ENCODE results near the gene GLS. TPM values are rescaled to one million over a fixed set of nuclear protein-coding genes. Genes with fewer than 3 reads are reported as not detected.

Gene GLS
- total RNA-seq, 1 experiment from 2014 or later = 97.4 TPM

DNA sequence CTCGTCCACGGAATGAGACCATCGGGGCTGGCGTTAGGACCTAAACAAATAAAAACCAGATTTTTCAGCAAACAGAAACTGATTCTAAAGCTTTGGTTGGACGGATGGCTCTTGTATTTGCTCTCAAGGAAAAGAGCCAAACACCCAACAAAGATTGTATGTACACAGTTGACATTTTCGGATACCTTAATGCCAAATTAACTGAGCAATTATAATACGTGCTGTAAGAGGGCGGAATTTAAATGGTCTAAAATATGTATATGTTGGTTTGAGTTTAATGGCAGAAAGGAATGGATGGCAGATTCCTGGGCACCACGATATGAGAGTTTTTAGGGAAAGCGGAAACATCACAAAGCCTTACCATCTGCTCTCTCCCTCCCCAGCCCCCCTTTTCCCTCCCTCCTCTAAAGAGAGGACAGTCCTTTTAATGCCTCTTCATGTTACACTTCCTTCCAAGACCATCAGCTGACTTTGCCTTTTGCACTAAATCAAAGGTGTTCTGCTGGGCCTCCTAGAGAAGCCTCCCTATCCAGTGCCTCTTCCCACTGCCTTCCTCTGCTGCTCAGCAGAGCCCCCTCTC, 100.1 kb downstream of the GLS start:
- TF ChIP-seq YY1 (IDR thresholded peaks at IDR 0.05; ENCODE audit: extremely low read depth, insufficient replicate concordance, low read depth, low read length) = no peak
- DNase-seq (ENCODE audit: low read depth, low spot score) (no peak), ATAC-seq (no peak)
- BruUV-seq (replicated peaks) = no TSS peak
- no peaks in the 10 kb centered on the region for H3K9me3 ChIP-seq (ENCODE audit: control insufficient read depth in 1 of 2, insufficient read depth in 1 of 2, low read depth in 1 of 2, low read length in 2 of 2)
- RAD21 ChIA-PET (ENCODE audit: low non-redundant PET in 1 of 2, low total read pairs in 2 of 2, uncharacterized antibody in 2 of 2, unreplicated experiment in 2 of 2) = no interaction called here
- H3K36me3 ChIP-seq (ENCODE audit: control insufficient read depth in 1 of 2, insufficient read depth in 2 of 2, low read length in 2 of 2) = peaks cover 80 to 87% of the 10 kb centered on the region in 2 experiments
- H3K4me2 ChIP-seq (ENCODE audit: low read length) = no peak overlapping the region
- no peak overlapping the region for H3K9ac ChIP-seq (ENCODE audit: low read length)
- H3K9me2 ChIP-seq (ENCODE audit: insufficient read depth) = no peaks in the 10 kb centered on the region
- no peak overlapping the region for H3K27ac ChIP-seq (ENCODE audit: low read depth, low read length)
- H4K20me1 ChIP-seq (ENCODE audit: insufficient read depth) = no peaks in the 10 kb centered on the region
- no peak overlapping the region for H2AFZ ChIP-seq (ENCODE audit: low read depth, low read length, poor library complexity, severe bottlenecking)
- no peaks in the 10 kb centered on the region for H3K79me2 ChIP-seq (ENCODE audit: insufficient read depth, low read length)
- H3K4me3 ChIP-seq (replicated peaks in 1 of 2; ENCODE audit: low read depth in 1 of 2, low read length in 2 of 2) = no peak overlapping the region
- POLR2A ChIA-PET = no interaction called here
- no peaks in the 10 kb centered on the region for H3K4me1 ChIP-seq (ENCODE audit: control insufficient read depth in 1 of 2, insufficient read depth in 2 of 2, low read length in 2 of 2)
- no peaks in the 10 kb centered on the region for H3K27me3 ChIP-seq (ENCODE audit: insufficient read depth, low read length)
- CTCF ChIA-PET = no interaction called here
- intact Hi-C loops (cut with micrococcal nuclease) = no loop called here

DNA sequence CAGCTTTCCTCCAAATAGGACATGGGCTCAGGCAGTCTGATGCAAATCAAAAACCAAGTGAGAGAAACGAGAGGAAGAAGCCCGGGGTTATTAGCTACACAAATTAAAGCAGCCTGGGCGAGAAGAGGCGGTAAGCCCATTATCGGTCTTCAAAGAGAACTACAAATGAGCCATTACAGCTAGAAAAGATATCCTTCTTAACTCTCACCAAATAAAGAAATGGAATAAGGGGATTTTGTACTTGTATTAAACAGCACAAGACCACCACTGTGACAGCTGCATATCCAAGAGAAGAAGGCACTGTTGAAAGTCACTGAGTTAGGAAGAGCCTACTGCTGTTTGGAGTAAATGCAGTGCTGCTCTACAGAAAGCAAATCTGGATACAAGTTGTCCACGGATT, 100.7 kb downstream of the GLS start:
- no peak for TF ChIP-seq POLR2AphosphoS5 (IDR thresholded peaks at IDR 0.05; ENCODE audit: low read depth, low read length)
- TF ChIP-seq RAD21 (IDR thresholded peaks at IDR 0.05; ENCODE audit: low read depth) = no peak
- TF ChIP-seq SRF (IDR thresholded peaks at IDR 0.05; ENCODE audit: low read depth) = no peak
- TF ChIP-seq CBX3 (IDR thresholded peaks at IDR 0.05; ENCODE audit: low read depth) = no peak
- TF ChIP-seq TCF7L2 (IDR thresholded peaks at IDR 0.05; ENCODE audit: borderline replicate concordance, extremely low read depth, insufficient read depth, insufficient read length) = no peak
- TF ChIP-seq MAX (IDR thresholded peaks at IDR 0.05) = no peak
- TF ChIP-seq YY1 (IDR thresholded peaks at IDR 0.05; ENCODE audit: extremely low read depth, insufficient replicate concordance, low read depth, low read length) = no peak
- no peak for TF ChIP-seq FOSL1 (IDR thresholded peaks at IDR 0.05; ENCODE audit: low read depth)
- no peak for TF ChIP-seq ELF1 (IDR thresholded peaks at IDR 0.05; ENCODE audit: borderline replicate concordance, low read depth)
- TF ChIP-seq REST (IDR thresholded peaks at IDR 0.05; ENCODE audit: low read depth) = no peak
- H3K9ac ChIP-seq (ENCODE audit: low read length) = no peak overlapping the region
- no peak overlapping the region for H3K4me3 ChIP-seq (replicated peaks in 1 of 2; ENCODE audit: low read depth in 1 of 2, low read length in 2 of 2)
- intact Hi-C loops (cut with micrococcal nuclease) = no loop called here
- no peak overlapping the region for H3K27ac ChIP-seq (ENCODE audit: low read depth, low read length)
- peaks cover 82 to 85% of the 10 kb centered on the region in 2 experiments for H3K36me3 ChIP-seq (ENCODE audit: control insufficient read depth in 1 of 2, insufficient read depth in 2 of 2, low read length in 2 of 2)
- POLR2A ChIA-PET = no interaction called here
- no peaks in the 10 kb centered on the region for H3K27me3 ChIP-seq (ENCODE audit: insufficient read depth, low read length)
- H3K79me2 ChIP-seq (ENCODE audit: insufficient read depth, low read length) = no peaks in the 10 kb centered on the region
- ATAC-seq (no peak), DNase-seq (ENCODE audit: low read depth, low spot score) (no peak)
- H2AFZ ChIP-seq (ENCODE audit: low read depth, low read length, poor library complexity, severe bottlenecking) = no peak overlapping the region
- RAD21 ChIA-PET (ENCODE audit: low non-redundant PET in 1 of 2, low total read pairs in 2 of 2, uncharacterized antibody in 2 of 2, unreplicated experiment in 2 of 2) = no interaction called here
- no peaks in the 10 kb centered on the region for H3K9me2 ChIP-seq (ENCODE audit: insufficient read depth)
- BruUV-seq (replicated peaks) = no TSS peak
- no peak overlapping the region for H3K4me2 ChIP-seq (ENCODE audit: low read length)
- H4K20me1 ChIP-seq (ENCODE audit: insufficient read depth) = no peaks in the 10 kb centered on the region
- no peaks in the 10 kb centered on the region for H3K9me3 ChIP-seq (ENCODE audit: control insufficient read depth in 1 of 2, insufficient read depth in 1 of 2, low read depth in 1 of 2, low read length in 2 of 2)
- CTCF ChIA-PET = no interaction called here
- no peaks in the 10 kb centered on the region for H3K4me1 ChIP-seq (ENCODE audit: control insufficient read depth in 1 of 2, insufficient read depth in 2 of 2, low read length in 2 of 2)

Data from HCT116 (cell line).